GM23338 (cell line): ENCODE measurements around the gene HSPG2. TPM values are rescaled to one million over a fixed set of nuclear protein-coding genes. Genes with fewer than 3 reads are reported as not detected.
A peak's percentile ranks its signal among the peaks of the same experiment; 100 is the strongest.

ENCODE experiments used
- ATAC-seq: fragments of 200-7000 bp; cut with Tn5 transposase; 3 replicates; pipeline ENCODE4 v1.9.1; 2020
- DNase-seq: peaks from one replicate; pipeline ENCODE4 v3.0.0-alpha.2; 2015; ENCODE audit warnings: low spot score
- H2AFZ ChIP-seq: fragments of 200-600 bp; sonication (generic); 2 replicates; pipeline ENCODE4 v1.8.0; 2016; ENCODE audit warnings: antibody characterized with exemption, mild to moderate bottlenecking, moderate library complexity
- H3F3A ChIP-seq: fragments of 200-600 bp; sonication (generic); replicated peaks from 2 replicates; pipeline ENCODE4 v1.8.0; 2017; ENCODE audit warnings: antibody characterized with exemption, mixed run types, low read depth
- H3K27ac ChIP-seq: fragments of 200-600 bp; sonication (generic); 2 replicates; pipeline ENCODE4 v1.6.1; 2016; ENCODE audit warnings: low read depth
- H3K27me3 ChIP-seq: fragments of 200-600 bp; sonication (generic); 2 replicates; pipeline ENCODE4 v1.8.0; 2016; ENCODE audit warnings: mild to moderate bottlenecking, mixed run types, moderate library complexity; ENCODE audit not compliant: insufficient read depth
- H3K36me3 ChIP-seq: fragments of 200-600 bp; sonication (generic); 2 replicates; pipeline ENCODE4 v1.8.0; 2016; ENCODE audit warnings: mild to moderate bottlenecking; ENCODE audit not compliant: insufficient read depth
- H3K4me1 ChIP-seq: fragments of 200-600 bp; sonication (generic); 2 replicates; pipeline ENCODE4 v1.8.0; 2016; ENCODE audit warnings: mild to moderate bottlenecking, moderate library complexity; ENCODE audit not compliant: insufficient read depth
- H3K4me2 ChIP-seq: fragments of 200-600 bp; sonication (generic); 2 replicates; pipeline ENCODE4 v1.7.1; 2017; ENCODE audit warnings: mixed run types
- H3K4me3 ChIP-seq: fragments of 200-600 bp; sonication (generic); 2 replicates; pipeline ENCODE4 v1.6.1; 2016; ENCODE audit warnings: mixed run types
- H3K79me2 ChIP-seq: fragments of 200-600 bp; sonication (generic); replicated peaks from 2 replicates; pipeline ENCODE4 v1.8.0; 2017; ENCODE audit warnings: mild to moderate bottlenecking; ENCODE audit not compliant: insufficient read depth
- H3K9me2 ChIP-seq: fragments of 200-600 bp; sonication (generic); 2 replicates; pipeline ENCODE4 v1.8.0; 2017; ENCODE audit not compliant: insufficient read depth
- H4K20me1 ChIP-seq: fragments of 200-600 bp; sonication (generic); replicated peaks from 2 replicates; pipeline ENCODE4 v1.8.0; 2017; ENCODE audit warnings: mild to moderate bottlenecking; ENCODE audit not compliant: insufficient read depth
- H3K27ac Mint-ChIP-seq: 2 replicates; pipeline ENCODE4 v1.8.0; 2020; ENCODE audit warnings: inconsistent platforms, mild to moderate bottlenecking, moderate library complexity, mixed read lengths
- H3K27me3 Mint-ChIP-seq: 3 replicates; pipeline ENCODE4 v1.8.0; 2022; ENCODE audit warnings: low read depth, mild to moderate bottlenecking, moderate library complexity, mixed read lengths, inconsistent platforms; ENCODE audit not compliant: insufficient read depth, poor library complexity
- H3K36me3 Mint-ChIP-seq: 3 replicates; pipeline ENCODE4 v1.8.0; 2021; ENCODE audit warnings: low read depth, mild to moderate bottlenecking, inconsistent platforms, moderate library complexity, mixed read lengths
- H3K4me1 Mint-ChIP-seq: 3 replicates; pipeline ENCODE4 v1.8.0; 2020; ENCODE audit warnings: mild to moderate bottlenecking, inconsistent platforms, mixed read lengths
- H3K4me3 Mint-ChIP-seq: 3 replicates; pipeline ENCODE4 v1.8.0; 2021; ENCODE audit warnings: moderate library complexity, mild to moderate bottlenecking, inconsistent platforms, mixed read lengths
- H3K9me3 Mint-ChIP-seq: 3 replicates; pipeline ENCODE4 v1.8.0; 2020; ENCODE audit warnings: moderate library complexity, mild to moderate bottlenecking, inconsistent platforms, mixed read lengths
- CREB1 ChIP-seq: fragments of 250-450 bp; sonication (Bioruptor Pico); IDR thresholded peaks from 2 replicates; pipeline ENCODE4 v1.5.0; 2020; ENCODE audit warnings: low read depth, mild to moderate bottlenecking, moderate library complexity
- EZH2 ChIP-seq: fragments of 200-600 bp; sonication (generic); IDR thresholded peaks from one replicate; pipeline ENCODE4 v1.8.0; 2017; ENCODE audit warnings: antibody characterized with exemption, mild to moderate bottlenecking, low read depth; ENCODE audit not compliant: unreplicated experiment
- EZH2phosphoT487 ChIP-seq: fragments of 200-600 bp; sonication (generic); IDR thresholded peaks from one replicate; pipeline ENCODE4 v1.8.1; 2018; ENCODE audit warnings: antibody characterized with exemption; ENCODE audit not compliant: unreplicated experiment
- JUNB ChIP-seq: IDR thresholded peaks from one replicate; pipeline ENCODE4 v1.6.1; 2016; ENCODE audit warnings: antibody characterized with exemption; ENCODE audit not compliant: unreplicated experiment
- POLR2AphosphoS5 ChIP-seq: IDR thresholded peaks from 2 replicates; pipeline ENCODE4 v1.6.1; 2016; ENCODE audit warnings: antibody characterized with exemption, low read depth
- STAT1 ChIP-seq: IDR thresholded peaks from one replicate; pipeline ENCODE4 v1.6.1; 2016; ENCODE audit warnings: antibody characterized with exemption; ENCODE audit not compliant: unreplicated experiment
- ZNF114 ChIP-seq: fragments of 250-450 bp; sonication (Bioruptor Pico); IDR thresholded peaks from 2 replicates; pipeline ENCODE4 v1.5.0; 2020; ENCODE audit warnings: mild to moderate bottlenecking, moderate library complexity
- ZNF331 ChIP-seq: fragments of 250-450 bp; sonication (Bioruptor Pico); IDR thresholded peaks from 2 replicates; pipeline ENCODE4 v1.5.0; 2020; ENCODE audit warnings: low read depth, mild to moderate bottlenecking, moderate library complexity
- polyA plus RNA-seq: library from polyadenylated mRNA; unstranded; fragments of >200 nt; fragmentation: Nextera tagmentation; extraction: Ambion mirVana; gene quantifications from 2 replicates; pipeline ENCODE4 v1.2.1, GENCODE V29; 2016
- total RNA-seq: library from RNA; depleted of rRNA; stranded (reverse); fragments of >200 nt; shearing (Covaris generic); gene quantifications from 2 replicates; pipeline ENCODE4 v1.2.3, GENCODE V29; 2014
- TF ChIP-seq, protein P1 (sequence below): IDR thresholded peaks from one replicate; pipeline ENCODE4 v1.6.1; 2018; ENCODE audit warnings: antibody characterized with exemption; ENCODE audit not compliant: unreplicated experiment
- TF ChIP-seq, protein P2 (sequence below): IDR thresholded peaks from 2 replicates; pipeline ENCODE4 v1.6.1; 2016; ENCODE audit warnings: antibody characterized with exemption
- TF ChIP-seq, protein P3 (sequence below), 2 experiments: fragments of 200-600 bp in 1 of 2; sonication (generic) in 1 of 2; conservative IDR thresholded peaks; 2 replicates each; pipeline versions ENCODE4 v1.5.1 to v1.6.1; 2016 to 2017; ENCODE audit warnings: antibody characterized with exemption in 2 of 2, low read depth in 2 of 2, mild to moderate bottlenecking in 2 of 2, moderate library complexity in 1 of 2

Gene HSPG2
- total and polyA plus RNA-seq, 2 experiments from 2014 or later = 14.9 to 70.8 TPM

DNA sequence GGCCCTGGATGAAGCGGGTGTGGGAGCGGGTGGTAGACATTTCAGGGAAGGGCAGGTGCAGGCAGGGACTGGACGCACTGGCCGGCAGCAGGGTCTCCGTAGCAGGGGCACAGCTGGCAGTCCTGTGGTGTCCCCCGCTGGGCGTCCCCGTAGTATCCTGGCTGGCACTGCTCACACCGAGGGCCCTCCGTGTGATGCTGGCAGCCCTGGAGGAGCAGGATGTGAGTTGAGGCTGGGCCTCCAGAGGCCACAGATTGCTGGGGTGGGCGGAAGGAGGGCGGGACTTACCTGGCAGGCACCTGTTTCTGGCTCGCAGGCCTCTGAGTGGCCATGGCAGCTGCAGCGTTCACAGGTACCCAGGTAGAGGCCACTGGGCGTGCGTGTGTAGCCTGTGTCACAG lies 62.8 kb downstream of the HSPG2 start (continued):
- TF ChIP-seq ZNF331 (CRISPR knock-in tag) (no peak), EZH2phosphoT487 (no peak), ZNF114 (no peak), EZH2 (no peak), JUNB (no peak), POLR2AphosphoS5 (no peak), CREB1 (CRISPR knock-in tag) (no peak)
- TF ChIP-seq, protein P1, sequence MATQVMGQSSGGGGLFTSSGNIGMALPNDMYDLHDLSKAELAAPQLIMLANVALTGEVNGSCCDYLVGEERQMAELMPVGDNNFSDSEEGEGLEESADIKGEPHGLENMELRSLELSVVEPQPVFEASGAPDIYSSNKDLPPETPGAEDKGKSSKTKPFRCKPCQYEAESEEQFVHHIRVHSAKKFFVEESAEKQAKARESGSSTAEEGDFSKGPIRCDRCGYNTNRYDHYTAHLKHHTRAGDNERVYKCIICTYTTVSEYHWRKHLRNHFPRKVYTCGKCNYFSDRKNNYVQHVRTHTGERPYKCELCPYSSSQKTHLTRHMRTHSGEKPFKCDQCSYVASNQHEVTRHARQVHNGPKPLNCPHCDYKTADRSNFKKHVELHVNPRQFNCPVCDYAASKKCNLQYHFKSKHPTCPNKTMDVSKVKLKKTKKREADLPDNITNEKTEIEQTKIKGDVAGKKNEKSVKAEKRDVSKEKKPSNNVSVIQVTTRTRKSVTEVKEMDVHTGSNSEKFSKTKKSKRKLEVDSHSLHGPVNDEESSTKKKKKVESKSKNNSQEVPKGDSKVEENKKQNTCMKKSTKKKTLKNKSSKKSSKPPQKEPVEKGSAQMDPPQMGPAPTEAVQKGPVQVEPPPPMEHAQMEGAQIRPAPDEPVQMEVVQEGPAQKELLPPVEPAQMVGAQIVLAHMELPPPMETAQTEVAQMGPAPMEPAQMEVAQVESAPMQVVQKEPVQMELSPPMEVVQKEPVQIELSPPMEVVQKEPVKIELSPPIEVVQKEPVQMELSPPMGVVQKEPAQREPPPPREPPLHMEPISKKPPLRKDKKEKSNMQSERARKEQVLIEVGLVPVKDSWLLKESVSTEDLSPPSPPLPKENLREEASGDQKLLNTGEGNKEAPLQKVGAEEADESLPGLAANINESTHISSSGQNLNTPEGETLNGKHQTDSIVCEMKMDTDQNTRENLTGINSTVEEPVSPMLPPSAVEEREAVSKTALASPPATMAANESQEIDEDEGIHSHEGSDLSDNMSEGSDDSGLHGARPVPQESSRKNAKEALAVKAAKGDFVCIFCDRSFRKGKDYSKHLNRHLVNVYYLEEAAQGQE = no peak
- TF ChIP-seq, protein P2, sequence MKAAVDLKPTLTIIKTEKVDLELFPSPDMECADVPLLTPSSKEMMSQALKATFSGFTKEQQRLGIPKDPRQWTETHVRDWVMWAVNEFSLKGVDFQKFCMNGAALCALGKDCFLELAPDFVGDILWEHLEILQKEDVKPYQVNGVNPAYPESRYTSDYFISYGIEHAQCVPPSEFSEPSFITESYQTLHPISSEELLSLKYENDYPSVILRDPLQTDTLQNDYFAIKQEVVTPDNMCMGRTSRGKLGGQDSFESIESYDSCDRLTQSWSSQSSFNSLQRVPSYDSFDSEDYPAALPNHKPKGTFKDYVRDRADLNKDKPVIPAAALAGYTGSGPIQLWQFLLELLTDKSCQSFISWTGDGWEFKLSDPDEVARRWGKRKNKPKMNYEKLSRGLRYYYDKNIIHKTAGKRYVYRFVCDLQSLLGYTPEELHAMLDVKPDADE = no peak

DNA sequence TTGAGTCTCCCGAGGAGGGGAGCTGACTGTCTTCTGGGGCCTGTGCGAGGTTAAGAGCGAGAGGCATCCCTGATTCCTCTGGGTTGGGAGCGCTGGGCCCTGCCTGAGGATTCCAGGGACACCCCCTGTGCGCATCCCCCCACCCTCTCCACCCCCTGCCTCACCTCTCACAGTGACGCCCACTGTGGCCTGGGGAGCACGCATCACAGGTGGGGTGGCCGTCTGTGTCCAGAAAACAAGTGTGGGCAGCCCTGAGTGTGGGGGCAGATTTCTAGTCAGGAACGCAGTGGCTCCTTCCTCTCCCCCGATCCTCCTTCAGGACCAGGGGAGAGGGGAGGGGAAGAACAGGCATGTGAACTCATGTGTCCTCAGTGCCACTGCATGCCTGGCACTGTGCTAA lies 63.3 kb downstream of the HSPG2 start:
- peaks cover 6% of the 10 kb centered on the region for H3K36me3 ChIP-seq
- DNase-seq (no peak), ATAC-seq (no peak)
- H3K4me3 ChIP-seq = no peak overlapping the region
- H3F3A ChIP-seq = no peaks in the 10 kb centered on the region
- H3K27me3 Mint-ChIP-seq = peaks cover 5% of the 10 kb centered on the region
- no peak overlapping the region for H2AFZ ChIP-seq
- H3K4me2 ChIP-seq = no peak overlapping the region
- H3K79me2 ChIP-seq = no peaks in the 10 kb centered on the region
- peaks cover 8% of the 10 kb centered on the region for H3K4me1 Mint-ChIP-seq
- no peak overlapping the region for H3K27ac Mint-ChIP-seq
- no peaks in the 10 kb centered on the region for H3K9me2 ChIP-seq
- H4K20me1 ChIP-seq = no peaks in the 10 kb centered on the region
- H3K9me3 Mint-ChIP-seq = no peaks in the 10 kb centered on the region
- H3K4me3 Mint-ChIP-seq = no peak overlapping the region; the same call in 2 of the 3 replicates
- H3K4me1 ChIP-seq = no peaks in the 10 kb centered on the region
- no peaks in the 10 kb centered on the region for H3K27me3 ChIP-seq
- H3K27ac ChIP-seq = 0 out of 2 replicates have a peak overlapping the region, but pooled peaks have one; percentile 45
- peaks cover 40% of the 10 kb centered on the region for H3K36me3 Mint-ChIP-seq
- TF ChIP-seq CREB1 (CRISPR knock-in tag) (no peak), EZH2phosphoT487 (no peak), EZH2 (no peak), ZNF331 (CRISPR knock-in tag) (no peak), JUNB (no peak), ZNF114 (no peak), STAT1 (no peak)
- TF ChIP-seq, protein P2 = no peak
- TF ChIP-seq, protein P3, sequence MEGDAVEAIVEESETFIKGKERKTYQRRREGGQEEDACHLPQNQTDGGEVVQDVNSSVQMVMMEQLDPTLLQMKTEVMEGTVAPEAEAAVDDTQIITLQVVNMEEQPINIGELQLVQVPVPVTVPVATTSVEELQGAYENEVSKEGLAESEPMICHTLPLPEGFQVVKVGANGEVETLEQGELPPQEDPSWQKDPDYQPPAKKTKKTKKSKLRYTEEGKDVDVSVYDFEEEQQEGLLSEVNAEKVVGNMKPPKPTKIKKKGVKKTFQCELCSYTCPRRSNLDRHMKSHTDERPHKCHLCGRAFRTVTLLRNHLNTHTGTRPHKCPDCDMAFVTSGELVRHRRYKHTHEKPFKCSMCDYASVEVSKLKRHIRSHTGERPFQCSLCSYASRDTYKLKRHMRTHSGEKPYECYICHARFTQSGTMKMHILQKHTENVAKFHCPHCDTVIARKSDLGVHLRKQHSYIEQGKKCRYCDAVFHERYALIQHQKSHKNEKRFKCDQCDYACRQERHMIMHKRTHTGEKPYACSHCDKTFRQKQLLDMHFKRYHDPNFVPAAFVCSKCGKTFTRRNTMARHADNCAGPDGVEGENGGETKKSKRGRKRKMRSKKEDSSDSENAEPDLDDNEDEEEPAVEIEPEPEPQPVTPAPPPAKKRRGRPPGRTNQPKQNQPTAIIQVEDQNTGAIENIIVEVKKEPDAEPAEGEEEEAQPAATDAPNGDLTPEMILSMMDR (conservative IDR thresholded peaks at IDR 0.05; ENCODE audit: low read depth in 2 of 2) = no peak
- TF ChIP-seq, protein P1 = no peak
